KMS-11 (cell line): ENCODE data around the gene CAMK2N2.

ENCODE experiments used
- H2AFZ ChIP-seq: fragments of 200-600 bp; sonication (generic); 2 replicates; pipeline ENCODE4 v1.6.1; 2016; ENCODE audit warnings: antibody characterized with exemption, mixed run types, low read depth
- H3K27ac ChIP-seq: fragments of 200-600 bp; sonication (generic); 2 replicates; pipeline ENCODE4 v1.6.1; 2016; ENCODE audit warnings: mild to moderate bottlenecking, mixed run types
- H3K27me3 ChIP-seq: fragments of 200-600 bp; sonication (generic); 2 replicates; pipeline ENCODE4 v1.6.1; 2017; ENCODE audit warnings: mild to moderate bottlenecking, low read depth, mixed run types, moderate library complexity; ENCODE audit not compliant: insufficient read depth
- H3K36me3 ChIP-seq: fragments of 200-600 bp; sonication (generic); 2 replicates; pipeline ENCODE4 v1.6.1; 2017; ENCODE audit warnings: mild to moderate bottlenecking, mixed run types; ENCODE audit not compliant: insufficient read depth
- H3K4me1 ChIP-seq: fragments of 200-600 bp; sonication (generic); 2 replicates; pipeline ENCODE4 v1.6.1; 2016; ENCODE audit warnings: mild to moderate bottlenecking, low read depth, mixed run types; ENCODE audit not compliant: poor library complexity, severe bottlenecking
- H3K4me2 ChIP-seq: fragments of 200-600 bp; sonication (generic); 2 replicates; pipeline ENCODE4 v1.7.0; 2016; ENCODE audit warnings: mild to moderate bottlenecking, mixed run types
- H3K4me3 ChIP-seq: fragments of 200-600 bp; sonication (generic); IDR thresholded peaks from 2 replicates; pipeline ENCODE4 v1.6.1; 2017; ENCODE audit warnings: low read depth, low read length, mixed read lengths; ENCODE audit not compliant: insufficient read depth
- H3K79me2 ChIP-seq: fragments of 200-600 bp; sonication (generic); 2 replicates; pipeline ENCODE4 v1.6.1; 2016; ENCODE audit warnings: low read depth, mixed run types; ENCODE audit not compliant: insufficient read depth
- H3K9ac ChIP-seq: fragments of 200-600 bp; sonication (generic); 2 replicates; pipeline ENCODE4 v1.6.1; 2016; ENCODE audit warnings: mild to moderate bottlenecking, mixed run types
- H4K20me1 ChIP-seq: fragments of 200-600 bp; sonication (generic); 2 replicates; pipeline ENCODE4 v1.6.1; 2016; ENCODE audit warnings: mild to moderate bottlenecking, mixed run types; ENCODE audit not compliant: insufficient read depth
- TF ChIP-seq, protein P1 (sequence below): fragments of 200-600 bp; sonication (generic); conservative IDR thresholded peaks from 2 replicates; pipeline ENCODE4 v1.6.1; 2017; ENCODE audit warnings: low read depth, mild to moderate bottlenecking, antibody characterized with exemption, low read length, moderate library complexity, mixed read lengths

CAMK2N2 gene

DNA sequence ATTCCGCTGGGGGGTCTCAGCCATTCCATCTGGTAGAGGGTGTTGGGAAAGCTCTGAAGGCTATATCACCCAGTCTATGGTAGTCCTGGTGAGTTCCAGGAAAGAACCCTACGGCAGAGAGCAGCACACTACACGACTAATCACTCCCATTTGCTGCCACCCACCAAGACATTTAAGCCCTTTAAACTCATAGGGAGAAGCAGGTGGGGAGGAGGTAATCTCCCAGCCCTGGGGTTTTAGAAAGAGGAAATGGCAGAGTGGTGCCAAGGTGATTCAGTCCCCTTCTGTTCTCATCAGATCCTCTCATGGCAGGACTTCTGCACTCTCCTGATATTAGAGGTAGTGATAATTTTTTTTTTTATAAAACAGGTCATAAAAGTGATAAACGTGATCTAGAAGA, 42.5 kb downstream of the CAMK2N2 start:
- Histone ChIP-seq H4K20me1 (no peaks in the 10 kb centered on the region), H3K36me3 (no peaks in the 10 kb centered on the region), H3K4me3 (no peak overlapping the region), H3K4me2 (no peak overlapping the region), H3K9ac (no peak overlapping the region), H3K27ac (no peak overlapping the region), H2AFZ (no peak overlapping the region), H3K4me1 (no peaks in the 10 kb centered on the region), H3K27me3 (no peaks in the 10 kb centered on the region), H3K79me2 (no peaks in the 10 kb centered on the region)
- TF ChIP-seq, protein P1, sequence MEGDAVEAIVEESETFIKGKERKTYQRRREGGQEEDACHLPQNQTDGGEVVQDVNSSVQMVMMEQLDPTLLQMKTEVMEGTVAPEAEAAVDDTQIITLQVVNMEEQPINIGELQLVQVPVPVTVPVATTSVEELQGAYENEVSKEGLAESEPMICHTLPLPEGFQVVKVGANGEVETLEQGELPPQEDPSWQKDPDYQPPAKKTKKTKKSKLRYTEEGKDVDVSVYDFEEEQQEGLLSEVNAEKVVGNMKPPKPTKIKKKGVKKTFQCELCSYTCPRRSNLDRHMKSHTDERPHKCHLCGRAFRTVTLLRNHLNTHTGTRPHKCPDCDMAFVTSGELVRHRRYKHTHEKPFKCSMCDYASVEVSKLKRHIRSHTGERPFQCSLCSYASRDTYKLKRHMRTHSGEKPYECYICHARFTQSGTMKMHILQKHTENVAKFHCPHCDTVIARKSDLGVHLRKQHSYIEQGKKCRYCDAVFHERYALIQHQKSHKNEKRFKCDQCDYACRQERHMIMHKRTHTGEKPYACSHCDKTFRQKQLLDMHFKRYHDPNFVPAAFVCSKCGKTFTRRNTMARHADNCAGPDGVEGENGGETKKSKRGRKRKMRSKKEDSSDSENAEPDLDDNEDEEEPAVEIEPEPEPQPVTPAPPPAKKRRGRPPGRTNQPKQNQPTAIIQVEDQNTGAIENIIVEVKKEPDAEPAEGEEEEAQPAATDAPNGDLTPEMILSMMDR: no peak

DNA sequence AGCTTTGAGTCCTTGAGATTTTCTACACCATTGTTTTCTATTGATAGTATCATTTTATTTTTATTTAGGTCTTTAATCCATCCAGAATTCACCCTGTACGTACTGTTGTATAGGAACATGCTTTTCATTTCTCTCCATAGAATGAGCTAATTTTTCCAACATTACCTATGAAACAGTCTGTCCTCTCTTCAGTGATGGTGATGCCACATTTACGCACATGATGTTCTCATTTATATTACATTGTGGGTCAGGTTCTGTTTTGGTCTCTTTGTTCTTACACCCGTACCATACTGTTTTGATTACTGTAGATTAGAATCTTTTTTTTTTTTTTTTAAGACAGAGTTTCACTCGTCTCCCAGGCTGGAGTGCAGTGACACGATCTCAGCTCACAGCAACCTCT, 49.6 kb downstream of the CAMK2N2 start:
- Histone ChIP-seq H3K79me2 (no peaks in the 10 kb centered on the region), H3K4me1 (no peaks in the 10 kb centered on the region)
- TF ChIP-seq, protein P1: no peak

DNA sequence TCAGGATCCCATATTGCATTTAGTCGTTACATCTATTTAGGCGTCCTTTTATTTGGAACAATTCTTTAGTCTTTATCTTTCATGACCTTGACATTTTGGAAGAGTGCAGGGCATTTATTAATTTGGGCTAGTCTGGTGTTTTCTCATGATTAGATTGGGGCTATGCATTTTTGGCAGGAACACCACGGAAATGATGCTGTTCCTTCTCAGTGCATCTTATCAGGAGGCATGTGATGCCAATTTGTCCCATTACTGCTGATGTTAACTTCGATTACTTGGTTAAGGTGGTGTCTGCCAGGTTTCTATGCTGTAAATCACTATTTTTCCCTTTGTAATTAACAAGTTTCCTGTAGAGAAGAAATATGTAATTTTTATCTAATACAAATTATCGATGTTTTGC, 50.1 kb downstream of the CAMK2N2 start:
- Histone ChIP-seq H3K79me2 (no peaks in the 10 kb centered on the region), H3K36me3 (no peaks in the 10 kb centered on the region), H3K27ac (no peak overlapping the region), H3K4me3 (no peak overlapping the region), H3K4me2 (no peak overlapping the region), H3K4me1 (no peaks in the 10 kb centered on the region), H4K20me1 (no peaks in the 10 kb centered on the region), H3K9ac (no peak overlapping the region), H3K27me3 (no peaks in the 10 kb centered on the region), H2AFZ (no peak overlapping the region)
- TF ChIP-seq, protein P1: no peak

More for the DNA sequence above, 49.6 kb downstream of the CAMK2N2 start:
- no peaks in the 10 kb centered on the region for H3K27me3 ChIP-seq
- H3K4me2 ChIP-seq: no peak overlapping the region
- H3K4me3 ChIP-seq: no peak overlapping the region
- H3K9ac ChIP-seq: no peak overlapping the region
- H3K36me3 ChIP-seq: no peaks in the 10 kb centered on the region
- no peak overlapping the region for H2AFZ ChIP-seq
- no peak overlapping the region for H3K27ac ChIP-seq
- H4K20me1 ChIP-seq: no peaks in the 10 kb centered on the region
